Spleen (tissue), 7 donors: ENCODE measurements around the gene CCNA1.

ENCODE experiments used
- POLR2A ChIP-seq, 3 donors: fragments of 450-650 bp; IDR thresholded peaks; one replicate each; pipeline ENCODE4 v1.5.1; 2017; ENCODE audit warnings: antibody characterized with exemption in 3 of 3, mild to moderate bottlenecking in 1 of 3
- POLR2AphosphoS5 ChIP-seq, 3 donors: sonication (generic); formaldehyde crosslinking; IDR thresholded peaks; one replicate each; pipeline ENCODE4 v1.5.1; 2017; ENCODE audit warnings: antibody characterized with exemption in 3 of 3
- TF ChIP-seq, protein P1 (sequence below), 11 experiments: fragments of 200-600 bp in 7 of 11; fragments of 450-650 bp in 4 of 11; sonication (generic) in 4 of 11; IDR thresholded peaks in 8 of 11; conservative IDR thresholded peaks in 3 of 11; 1 replicate in 7 of 11; 2 replicates in 4 of 11; pipeline versions ENCODE4 v1.4.0 to v1.8.0; 2016 to 2021; ENCODE audit warnings: antibody characterized with exemption in 11 of 11, inconsistent platforms in 4 of 11, mild to moderate bottlenecking in 1 of 11
- donor health status: DM: no; HTN: no; CAD: no; lungs with moderate emphysema.
- donor health status: DM: no; HTN: no; CAD: no.
- donor health status: DM: no; HTN: no; CAD: no.

DNA sequence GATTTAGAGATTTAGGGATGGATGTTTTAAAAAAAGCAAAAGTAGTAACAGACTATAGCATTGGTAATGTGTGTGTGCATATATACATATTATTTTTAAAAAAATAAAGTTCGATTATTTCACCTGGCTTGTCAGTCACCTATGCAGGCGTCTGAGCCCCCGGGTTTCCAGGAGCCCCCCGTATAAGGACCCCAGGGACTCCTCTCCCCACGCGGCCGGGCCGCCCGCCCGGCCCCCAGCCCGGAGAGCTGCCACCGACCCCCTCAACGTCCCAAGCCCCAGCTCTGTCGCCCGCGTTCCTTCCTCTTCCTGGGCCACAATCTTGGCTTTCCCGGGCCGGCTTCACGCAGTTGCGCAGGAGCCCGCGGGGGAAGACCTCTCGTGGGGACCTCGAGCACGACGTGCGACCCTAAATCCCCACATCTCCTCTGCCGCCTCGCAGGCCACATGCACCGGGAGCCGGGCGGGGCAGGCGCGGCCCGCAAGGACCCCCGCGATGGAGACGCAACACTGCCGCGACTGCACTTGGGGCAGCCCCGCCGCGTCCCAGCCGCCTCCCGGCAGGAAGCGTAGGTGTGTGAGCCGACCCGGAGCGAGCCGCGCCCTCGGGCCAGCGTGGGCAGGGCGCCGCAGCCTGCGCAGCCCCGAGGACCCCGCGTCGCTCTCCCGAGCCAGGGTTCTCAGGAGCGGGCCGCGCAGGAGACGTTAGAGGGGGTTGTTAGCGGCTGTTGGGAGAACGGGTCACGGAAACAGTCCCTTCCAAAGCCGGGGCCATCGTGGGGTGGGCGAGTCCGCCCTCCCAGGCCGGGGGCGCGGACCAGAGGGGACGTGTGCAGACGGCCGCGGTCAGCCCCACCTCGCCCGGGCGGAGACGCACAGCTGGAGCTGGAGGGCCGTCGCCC, 840 bp upstream of the CCNA1 start:
- TF ChIP-seq, protein P1, sequence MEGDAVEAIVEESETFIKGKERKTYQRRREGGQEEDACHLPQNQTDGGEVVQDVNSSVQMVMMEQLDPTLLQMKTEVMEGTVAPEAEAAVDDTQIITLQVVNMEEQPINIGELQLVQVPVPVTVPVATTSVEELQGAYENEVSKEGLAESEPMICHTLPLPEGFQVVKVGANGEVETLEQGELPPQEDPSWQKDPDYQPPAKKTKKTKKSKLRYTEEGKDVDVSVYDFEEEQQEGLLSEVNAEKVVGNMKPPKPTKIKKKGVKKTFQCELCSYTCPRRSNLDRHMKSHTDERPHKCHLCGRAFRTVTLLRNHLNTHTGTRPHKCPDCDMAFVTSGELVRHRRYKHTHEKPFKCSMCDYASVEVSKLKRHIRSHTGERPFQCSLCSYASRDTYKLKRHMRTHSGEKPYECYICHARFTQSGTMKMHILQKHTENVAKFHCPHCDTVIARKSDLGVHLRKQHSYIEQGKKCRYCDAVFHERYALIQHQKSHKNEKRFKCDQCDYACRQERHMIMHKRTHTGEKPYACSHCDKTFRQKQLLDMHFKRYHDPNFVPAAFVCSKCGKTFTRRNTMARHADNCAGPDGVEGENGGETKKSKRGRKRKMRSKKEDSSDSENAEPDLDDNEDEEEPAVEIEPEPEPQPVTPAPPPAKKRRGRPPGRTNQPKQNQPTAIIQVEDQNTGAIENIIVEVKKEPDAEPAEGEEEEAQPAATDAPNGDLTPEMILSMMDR (IDR thresholded peaks at IDR 0.05 in 8 of 11, conservative IDR thresholded peaks at IDR 0.05 in 3 of 11): no peak
- TF ChIP-seq POLR2A (IDR thresholded peaks at IDR 0.05) (no peak), POLR2AphosphoS5 (IDR thresholded peaks at IDR 0.05) (no peak)
